Renal cortex interstitium (tissue), 11 donors: ENCODE measurements around the gene TRIM62. TPM values are rescaled to one million over a fixed set of nuclear protein-coding genes. Genes with fewer than 3 reads are reported as not detected.
"Not testable (repeated sequence)": the region's sequence is repeated elsewhere in the genome, so short reads cannot be mapped to it uniquely, and the experiment has no call there.

Experiments used
- DNase-seq, 11 donors: peaks; one replicate each; pipeline ENCODE4 v3.0.0-alpha.2; 2013; ENCODE audit warnings: low read depth in 9 of 11, low spot score in 4 of 11; ENCODE audit errors: extremely low read depth in 1 of 11
- polyA plus RNA-seq, 3 donors: library from polyadenylated mRNA; unstranded; fragments of 120-200 nt; gene quantifications; one replicate each; pipeline ENCODE4 v1.2.1, GENCODE V29; 2013; ENCODE audit not compliant: insufficient read length in 3 of 3

TRIM62 gene
- polyA plus RNA-seq, 3 donors = 6.3 to 8.6 (median 8.0) TPM

DNA sequence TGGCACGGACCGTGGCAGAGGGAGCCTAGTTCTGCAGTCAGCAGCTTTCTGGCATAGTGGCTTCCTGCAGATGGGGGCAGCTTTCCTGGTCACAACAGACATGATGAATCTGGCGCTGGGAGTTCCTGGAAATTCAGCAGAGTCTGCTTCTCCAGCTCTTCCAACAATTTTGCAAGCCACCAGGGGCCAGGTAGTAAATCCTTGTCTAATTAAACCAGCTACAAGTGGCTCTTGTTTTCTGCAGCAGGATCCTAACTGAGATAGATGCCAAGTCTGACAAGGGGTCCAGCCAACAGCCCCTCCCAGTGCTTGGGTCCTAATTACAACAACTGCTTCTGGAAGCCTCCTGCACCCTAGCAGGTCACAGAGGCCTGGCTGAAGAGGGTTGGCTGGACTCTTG, 35.8 kb downstream of the TRIM62 start:
- no peak for DNase-seq

DNA sequence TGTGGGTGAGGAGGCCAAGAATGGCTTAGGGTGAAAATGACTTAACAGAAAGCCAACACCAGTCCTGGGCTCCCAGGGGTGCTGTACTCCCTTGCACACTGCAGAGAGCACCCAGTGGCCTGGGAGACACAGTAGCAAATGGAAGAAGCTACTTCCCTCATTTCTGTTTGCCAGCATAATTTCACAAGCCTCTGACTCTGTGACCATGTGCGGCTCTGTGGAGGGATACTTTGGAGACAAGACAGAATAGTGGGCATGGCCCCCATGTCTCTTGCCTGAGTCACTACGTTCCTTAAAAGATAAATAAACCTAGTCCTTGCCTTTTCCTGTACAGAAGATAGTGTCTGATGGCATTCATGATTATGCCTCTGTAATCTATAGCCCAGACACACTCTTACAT, 38.1 kb downstream of the TRIM62 start:
- no peak for DNase-seq

DNA sequence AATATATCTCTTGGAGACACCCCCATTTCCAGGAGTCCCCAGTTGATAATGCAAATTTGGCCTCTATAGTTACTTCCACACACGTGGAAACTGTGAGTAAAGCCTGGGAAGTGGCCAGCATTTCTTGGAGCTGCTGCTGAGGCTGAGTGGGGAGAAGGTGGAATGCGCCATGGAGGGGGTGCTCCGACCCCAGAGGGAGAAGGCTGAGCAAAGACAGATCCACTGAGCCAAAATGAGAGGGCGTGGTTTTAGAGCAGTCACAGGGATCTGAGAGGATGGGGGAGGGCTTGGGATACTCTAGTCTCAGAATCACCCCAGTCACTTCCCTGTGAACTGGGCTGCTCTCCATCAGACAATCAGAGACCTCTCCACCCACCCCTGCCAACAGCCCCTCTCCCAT, 38.7 kb downstream of the TRIM62 start:
- no peak for DNase-seq

DNA sequence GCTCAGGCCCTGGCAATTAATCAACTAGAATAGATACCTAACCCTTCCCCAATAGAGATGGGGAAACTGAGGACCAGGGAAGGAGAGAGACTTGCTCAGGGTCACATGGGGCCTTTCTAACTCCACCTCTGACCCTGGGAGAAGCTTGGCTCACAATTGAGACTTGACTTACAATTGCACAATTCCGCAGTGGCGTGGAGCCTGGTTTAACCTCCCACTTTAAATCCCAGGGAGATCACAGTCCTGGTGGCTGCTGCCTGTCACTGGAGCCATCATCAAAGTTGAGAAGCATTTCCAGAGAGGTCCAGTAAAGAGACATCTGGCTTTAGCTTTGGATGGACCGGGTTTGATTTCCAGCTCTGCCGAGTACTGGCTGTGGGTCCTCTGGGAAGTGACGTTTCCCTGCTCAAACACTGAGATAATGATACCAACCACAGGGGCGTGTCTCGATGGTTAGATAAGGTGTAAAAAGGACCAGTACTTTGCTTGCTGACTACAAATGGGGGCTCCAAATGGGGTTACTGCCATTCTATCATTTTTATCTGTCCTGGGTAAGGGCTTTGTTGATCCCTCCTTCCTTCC, 39.3 kb downstream of the TRIM62 start:
- no peak for DNase-seq

DNA sequence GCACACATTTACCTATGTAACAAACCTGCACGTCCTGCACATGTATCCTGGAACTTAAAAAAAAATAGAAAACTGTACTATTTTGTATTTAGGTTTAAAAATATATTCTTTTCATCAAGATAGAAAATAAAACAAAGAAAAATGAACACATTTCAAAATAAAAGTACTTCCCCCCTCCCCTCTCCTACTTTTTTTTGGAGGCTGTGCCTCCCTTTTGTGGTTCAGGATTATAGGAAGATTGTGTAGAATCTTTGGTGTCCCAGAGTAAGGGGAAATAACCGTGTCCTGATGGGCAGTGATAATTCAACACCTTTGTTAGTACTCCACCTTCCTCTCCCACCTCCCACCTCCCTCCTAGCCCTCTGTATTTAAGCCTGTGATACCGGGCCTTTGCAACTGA, 40.1 kb downstream of the TRIM62 start:
- DNase-seq = no peak

DNA sequence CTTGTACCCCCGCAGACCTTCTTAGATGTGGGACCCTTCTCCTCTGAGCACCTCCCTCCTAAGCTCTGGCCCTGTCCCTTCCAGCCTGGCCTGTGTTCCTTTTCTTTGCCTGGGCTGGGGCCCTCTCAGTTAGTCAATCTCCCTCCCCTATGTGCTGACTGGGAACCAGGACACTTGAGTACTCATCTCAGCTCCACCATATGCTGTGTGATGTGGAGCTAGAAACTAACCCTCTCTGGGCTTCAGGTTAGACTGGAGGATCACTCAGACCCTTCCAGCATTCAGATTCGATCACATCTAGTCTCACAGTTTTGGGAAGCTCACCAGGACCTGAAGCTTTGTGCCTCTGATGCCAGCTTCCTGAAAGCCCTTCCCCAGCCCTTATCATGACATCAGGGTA, 40.6 kb downstream of the TRIM62 start:
- DNase-seq = no peak

DNA sequence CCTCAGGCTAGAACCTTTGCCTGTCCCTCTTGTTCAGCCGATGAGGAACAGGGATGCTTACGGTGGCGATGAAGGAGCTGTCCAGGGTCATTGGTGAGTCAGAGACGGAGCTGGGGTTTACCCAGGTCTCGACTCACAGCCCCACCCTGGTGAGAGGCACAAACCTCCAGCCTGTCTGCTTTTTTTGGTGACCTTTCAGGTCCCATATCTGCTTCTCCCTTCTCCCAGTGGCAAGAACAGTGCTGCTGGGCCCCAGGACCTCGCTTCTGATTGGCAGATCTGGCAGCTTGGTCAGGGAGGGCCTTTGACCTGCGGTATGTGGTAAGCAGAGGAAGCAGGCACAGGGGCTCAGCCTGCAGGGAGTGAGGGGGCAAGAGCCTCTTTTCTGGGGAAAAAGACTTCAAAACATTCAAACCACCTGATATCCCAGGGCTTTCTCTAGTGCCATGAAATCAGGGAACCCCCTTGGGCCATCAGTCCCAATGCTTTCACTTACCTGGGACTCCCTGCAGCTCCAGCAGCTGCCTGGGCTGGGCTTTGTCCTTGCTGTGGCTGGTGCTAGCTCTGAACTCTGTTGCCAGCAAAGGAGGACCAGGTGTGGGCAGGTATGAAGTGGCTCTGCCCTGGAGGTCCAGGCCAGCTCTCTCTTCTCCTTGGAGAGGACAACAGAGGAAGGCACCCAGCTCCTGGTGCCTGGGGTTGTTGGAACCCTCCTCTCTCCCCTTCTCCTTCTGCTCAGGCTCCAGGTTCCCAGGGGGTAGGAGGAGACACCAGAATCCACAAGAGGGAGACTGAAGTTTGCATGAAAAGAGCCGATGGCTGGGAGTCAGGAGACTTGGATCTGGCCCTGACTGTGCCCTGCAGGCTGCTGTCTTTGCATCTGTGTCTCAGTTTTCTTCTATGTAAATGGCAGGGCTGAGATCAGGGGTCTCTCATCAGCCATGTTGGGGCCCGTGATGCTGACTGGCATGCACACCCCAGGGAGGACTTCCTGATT, 41.4 kb downstream of the TRIM62 start:
- no peak for DNase-seq

DNA sequence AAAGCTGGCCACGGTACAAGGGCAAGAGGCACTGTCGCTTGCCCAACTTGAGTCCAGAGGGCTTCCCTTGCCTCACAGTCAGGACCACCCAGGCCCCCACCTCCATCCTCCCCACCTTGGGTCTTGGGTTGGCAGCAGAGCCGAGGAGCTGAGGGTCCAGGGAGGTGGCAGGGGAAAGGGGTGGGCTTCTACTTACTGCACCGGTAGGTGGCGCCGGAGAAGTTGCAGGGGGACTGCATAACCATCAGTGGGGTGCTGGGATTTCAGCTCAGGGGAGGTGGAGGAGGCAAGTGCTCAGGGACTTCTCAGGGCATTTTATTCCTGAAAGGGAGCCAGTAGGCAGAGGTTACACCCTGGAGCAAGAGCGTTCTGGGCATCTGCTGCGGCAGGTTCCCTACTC, 44.0 kb downstream of the TRIM62 start:
- DNase-seq = peak in 2 of 11 donors; percentile 39

DNA sequence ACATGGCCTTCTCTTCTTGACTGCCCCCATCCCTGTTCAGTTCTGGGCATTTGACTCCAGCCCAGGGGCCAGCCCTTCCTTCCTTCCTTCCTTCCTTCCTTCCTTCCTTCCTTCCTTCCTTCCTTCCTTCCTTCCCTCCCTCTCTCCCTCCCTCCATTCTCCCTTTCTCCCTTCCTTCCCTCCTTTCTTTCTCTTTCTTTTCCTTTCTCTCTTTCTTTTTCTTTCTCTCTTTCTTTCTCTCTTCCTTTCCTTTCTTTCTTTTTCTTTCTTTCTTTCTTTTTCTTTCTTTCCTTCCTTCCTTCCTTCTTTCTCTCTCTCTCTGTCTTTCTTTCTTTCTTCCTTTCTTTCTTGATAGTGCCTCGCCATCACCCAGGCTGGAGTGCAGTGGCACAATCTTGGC, 45.8 kb downstream of the TRIM62 start:
- DNase-seq = not testable (repeated sequence)

DNA sequence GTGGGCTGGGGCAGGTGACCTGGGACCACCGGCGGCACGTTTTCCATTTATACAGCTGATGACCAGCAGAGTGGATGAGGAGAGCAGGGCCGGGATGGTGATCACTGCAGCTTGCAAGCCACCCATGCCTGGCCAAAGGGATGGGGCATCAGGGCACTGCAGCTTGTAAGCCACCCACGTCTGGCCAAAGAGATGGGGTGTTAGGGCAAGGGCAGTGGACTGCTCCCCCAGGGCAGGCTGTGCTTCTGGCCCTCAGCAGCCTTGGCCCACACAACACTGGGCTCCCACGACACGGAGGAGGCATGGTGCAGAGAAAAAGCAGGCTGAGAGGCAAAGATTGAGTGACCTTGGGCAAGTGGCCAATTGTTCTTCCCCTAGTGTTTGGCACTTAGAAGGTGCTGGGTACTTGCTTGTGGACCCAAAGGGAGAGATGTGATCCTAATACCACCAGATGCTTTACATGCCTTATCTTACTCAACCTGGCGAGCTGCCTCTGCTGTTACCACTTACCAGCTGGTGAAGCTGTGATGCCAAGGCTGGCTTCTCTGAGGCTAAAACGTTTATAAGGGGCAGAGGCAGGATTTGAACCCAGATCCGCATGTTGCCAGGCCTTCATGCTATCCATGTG, 48.3 kb downstream of the TRIM62 start:
- DNase-seq = no peak

DNA sequence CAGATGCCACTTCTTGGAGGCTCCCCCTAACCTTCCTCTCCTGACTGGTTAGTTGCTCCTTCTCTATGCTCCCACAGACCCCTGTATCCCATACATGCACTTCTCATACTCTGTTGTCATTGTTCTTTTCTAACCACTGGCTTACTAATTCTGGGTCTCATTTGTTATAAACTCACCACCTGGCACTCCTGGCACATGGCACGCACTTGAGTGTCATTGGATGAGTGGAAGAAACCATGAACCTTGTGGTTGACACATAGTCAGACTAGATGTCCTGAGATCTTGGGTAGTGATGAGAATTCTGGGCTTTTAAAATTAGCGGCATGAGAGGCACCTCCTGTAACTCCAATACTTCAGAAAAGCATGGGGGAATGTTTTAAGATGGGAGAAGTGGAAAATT, 49.3 kb downstream of the TRIM62 start:
- no peak for DNase-seq

DNA sequence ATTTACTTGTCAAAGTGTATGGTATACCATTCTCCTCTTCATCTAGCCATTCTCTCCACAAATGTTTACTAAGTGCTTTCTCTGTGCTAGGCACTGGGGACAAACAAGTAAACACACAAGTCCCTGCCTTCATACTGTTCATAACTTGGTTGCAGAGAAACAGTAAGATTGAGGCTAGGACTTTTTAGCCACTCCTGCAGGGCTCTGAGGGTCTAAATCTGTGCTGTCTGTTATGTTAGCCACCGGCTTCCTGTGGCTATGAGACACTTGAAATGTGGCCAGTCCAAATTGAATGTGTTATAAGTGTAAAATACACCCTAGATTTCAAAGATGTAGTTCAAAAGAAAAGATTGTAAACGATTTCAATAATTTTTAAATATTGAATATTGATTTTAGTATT, 50.7 kb downstream of the TRIM62 start:
- no peak for DNase-seq

DNA sequence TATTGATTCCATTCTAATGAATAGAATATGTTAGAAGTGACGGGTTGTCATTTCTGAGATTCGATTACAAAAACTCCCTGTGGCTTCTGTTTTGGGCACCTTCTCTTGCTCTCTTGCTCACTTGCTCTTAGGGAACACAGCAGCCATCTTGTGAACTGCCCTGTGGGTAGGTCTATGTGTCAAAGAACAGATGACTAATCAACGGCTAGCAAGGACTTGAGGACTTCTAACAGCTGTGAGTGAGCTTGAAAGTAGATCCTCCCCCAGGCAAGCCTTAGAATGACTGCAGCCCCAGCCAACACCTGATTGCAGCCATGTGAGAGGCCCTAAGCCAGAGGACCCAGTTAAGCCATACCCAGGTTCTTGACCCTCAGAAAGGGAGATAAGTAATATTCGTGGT, 51.5 kb downstream of the TRIM62 start:
- no peak for DNase-seq

DNA sequence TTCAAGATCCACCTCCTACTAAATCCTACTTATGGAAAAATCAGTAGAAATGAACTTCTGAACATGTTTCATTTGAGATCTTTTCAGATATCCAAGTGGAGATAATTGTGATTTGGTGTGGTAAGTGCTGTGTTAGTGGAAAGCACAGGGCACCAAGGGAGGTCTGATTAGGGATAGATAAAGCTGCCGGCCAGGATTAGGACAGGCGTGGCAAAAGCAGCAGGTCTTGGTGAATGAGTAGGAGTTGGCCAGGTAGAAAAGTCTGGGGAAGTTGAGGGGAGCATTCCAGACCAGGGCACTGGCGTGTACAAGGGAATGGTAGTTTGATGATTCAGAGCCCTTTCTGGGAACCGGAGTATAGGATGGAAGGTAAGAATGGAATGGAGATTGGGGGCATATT, 53.1 kb downstream of the TRIM62 start:
- DNase-seq = no peak

DNA sequence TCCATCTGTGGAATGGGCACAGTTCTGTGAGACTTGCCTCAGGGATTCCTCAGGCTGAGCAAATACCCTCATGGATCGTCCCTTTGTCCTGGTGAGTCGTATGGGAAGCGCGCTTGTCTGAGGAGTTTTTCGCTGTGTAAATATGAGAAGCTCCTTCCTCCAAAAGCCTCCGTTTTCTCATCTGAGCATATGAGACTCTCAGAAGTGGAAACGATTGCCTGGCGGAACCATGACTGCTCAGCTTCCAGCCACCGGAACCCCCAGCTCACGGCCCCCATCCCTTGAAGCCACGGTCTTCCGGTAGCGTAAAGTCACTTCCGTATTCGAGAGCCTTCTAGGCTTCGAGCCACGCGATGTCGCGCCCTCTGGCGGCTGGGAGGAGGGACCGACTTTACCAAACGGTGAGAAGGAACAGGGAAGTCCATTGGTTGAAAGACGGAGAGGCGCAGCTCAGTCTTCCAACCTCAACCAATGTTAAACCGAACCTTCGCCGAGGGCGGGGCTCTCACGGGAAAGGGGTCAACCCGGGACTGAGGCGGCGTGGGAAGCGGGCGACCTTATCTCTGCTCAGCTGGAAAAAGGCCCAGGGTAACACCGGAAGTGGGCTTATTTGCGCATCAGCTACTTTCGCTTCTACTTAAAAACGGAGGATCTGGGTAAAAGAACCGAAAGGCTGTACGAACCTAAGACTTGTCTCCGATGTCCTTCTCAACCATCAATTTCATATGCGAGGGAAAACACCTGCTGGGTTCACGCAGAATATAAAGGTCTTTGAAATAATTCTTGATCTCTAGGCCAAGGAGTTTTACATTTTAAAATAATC, 54.6 kb downstream of the TRIM62 start:
- peak; percentile 99 to 100 (median 99) for DNase-seq

DNA sequence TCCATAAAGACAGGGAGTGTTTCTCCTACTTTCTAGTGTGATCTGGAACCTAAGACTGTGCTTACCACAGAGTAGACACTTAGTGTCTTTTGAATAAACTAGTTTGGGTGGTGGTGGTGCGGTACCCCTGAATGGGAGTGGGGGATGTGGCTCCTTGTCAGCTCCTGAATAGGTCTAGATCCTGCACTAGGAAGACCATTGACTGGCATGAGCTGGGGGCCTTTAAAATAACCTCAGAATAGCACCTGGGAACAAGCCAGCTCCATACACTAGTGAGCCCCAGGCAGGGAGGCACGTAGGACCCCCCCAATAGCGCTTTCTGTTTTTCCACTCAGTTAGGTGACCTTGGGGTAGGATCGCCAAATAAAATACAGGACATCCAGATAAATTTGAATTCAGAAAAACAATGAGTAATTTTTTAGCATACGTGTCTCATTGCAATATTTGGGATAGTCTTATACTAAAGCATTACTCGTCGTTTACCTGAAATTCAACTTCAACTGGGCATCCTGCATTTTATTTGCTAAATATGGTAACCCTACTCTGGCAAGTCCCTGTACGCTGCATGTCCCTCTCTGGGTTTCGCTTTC, 55.3 kb downstream of the TRIM62 start:
- no peak for DNase-seq

DNA sequence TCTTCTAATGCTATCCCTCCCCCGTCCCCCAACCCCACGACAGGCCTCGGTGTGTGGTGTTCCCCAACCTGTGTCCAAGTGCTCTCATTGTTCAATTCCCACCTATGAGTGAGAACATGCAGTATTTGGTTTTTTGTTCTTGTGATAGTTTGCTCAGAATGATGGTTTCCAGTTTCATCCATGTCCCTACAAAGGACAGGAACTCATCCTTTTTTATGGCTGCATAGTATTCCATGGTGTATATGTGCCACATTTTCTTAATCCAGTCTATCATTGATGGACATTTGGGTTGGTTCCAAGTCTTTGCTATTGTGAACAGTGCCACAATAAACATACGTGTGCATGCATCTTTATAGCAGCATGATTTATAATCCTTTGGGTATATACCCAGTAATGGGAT, 57.2 kb downstream of the TRIM62 start:
- DNase-seq = not testable (repeated sequence)

DNA sequence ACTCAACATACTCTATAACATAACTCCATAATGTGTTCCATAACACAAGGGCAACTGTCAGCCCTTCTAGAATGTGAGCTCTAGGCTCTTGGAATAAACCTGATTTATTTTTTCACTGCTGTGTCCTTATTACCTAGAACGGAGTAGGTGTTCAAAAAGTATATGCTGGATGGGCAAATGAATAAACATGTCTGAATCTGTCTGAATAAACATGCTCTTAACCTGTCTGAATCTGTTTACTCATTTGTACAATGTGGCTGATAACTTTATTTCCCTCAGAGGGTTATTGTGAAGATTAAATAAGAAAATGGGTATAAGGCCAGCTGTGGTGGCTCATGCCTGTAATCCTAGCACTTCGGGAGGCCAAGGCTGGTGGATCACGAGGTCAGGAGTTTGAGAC, 58.6 kb downstream of the TRIM62 start:
- DNase-seq = no peak
